HCT116 (cell line): ENCODE results near the gene INF2. TPM values are rescaled to one million over a fixed set of nuclear protein-coding genes. Genes with fewer than 3 reads are reported as not detected.

Source experiments
- ATAC-seq: fragments of 200-7000 bp; cut with Tn5 transposase; 2 replicates; pipeline ENCODE4 v1.9.1; 2020; ENCODE audit warnings: mild to moderate bottlenecking, moderate library complexity
- BruUV-seq: library from RNA; stranded (reverse); fragments of 400-500 nt; replicated peaks from 2 replicates; lab custom pipeline; 2021; lab: Mats Ljungman, UMichigan
- CTCF ChIA-PET: fragments of 300-600 bp; sonication (Branson Sonifier 250); formaldehyde crosslinking; loops from one replicate; lab custom pipeline; 2021; ENCODE audit warnings: antibody characterized with exemption; lab: Charles Lee
- POLR2A ChIA-PET: fragments of 300-600, 350-600 bp; sonication (Branson Sonifier 250); formaldehyde crosslinking; loops from one replicate; lab custom pipeline; 2021; ENCODE audit warnings: antibody characterized with exemption; lab: Charles Lee
- RAD21 ChIA-PET, 2 experiments: fragments of 300-600 bp; sonication (Branson Sonifier 250); formaldehyde crosslinking; loops; one replicate each; lab custom pipeline; 2023; ENCODE audit warnings: low total read pairs in 2 of 2; ENCODE audit not compliant: uncharacterized antibody in 2 of 2, unreplicated experiment in 2 of 2, low non-redundant PET in 1 of 2; lab: Charles Lee
- DNase-seq: peaks from one replicate; pipeline ENCODE4 v3.0.0-alpha.2; 2010; ENCODE audit warnings: low read depth, low spot score
- H2AFZ ChIP-seq: fragments of 200-600 bp; shearing (Covaris generic), sonication (generic); 2 replicates; pipeline ENCODE4 v1.6.1; 2017; ENCODE audit warnings: low read depth, mixed run types, mixed read lengths, antibody characterized with exemption, low read length; ENCODE audit not compliant: poor library complexity, severe bottlenecking
- H3K27ac ChIP-seq: 2 replicates; pipeline ENCODE4 v1.5.1; 2012; ENCODE audit warnings: low read depth, low read length
- H3K27me3 ChIP-seq: fragments of 200-600 bp; sonication (generic); 2 replicates; pipeline ENCODE4 v1.6.1; 2016; ENCODE audit warnings: mixed run types, low read length, mixed read lengths; ENCODE audit not compliant: insufficient read depth
- H3K36me3 ChIP-seq, 2 experiments: fragments of 200-500 bp in 1 of 2; fragments of 200-600 bp in 1 of 2; sonication (Bioruptor generic) in 1 of 2; sonication (generic) in 1 of 2; 2 replicates each; pipeline versions ENCODE4 v1.5.1 to v1.6.1; 2014 to 2016; ENCODE audit warnings: low read length in 2 of 2, inconsistent platforms in 1 of 2, mixed read lengths in 1 of 2, mixed run types in 1 of 2; ENCODE audit not compliant: insufficient read depth in 2 of 2, control insufficient read depth in 1 of 2
- H3K4me1 ChIP-seq, 2 experiments: fragments of 200-600 bp in 1 of 2; sonication (generic) in 1 of 2; 2 replicates each; pipeline versions ENCODE4 v1.5.1 to v1.6.1; 2012 to 2017; ENCODE audit warnings: low read length in 2 of 2, inconsistent platforms in 1 of 2, mild to moderate bottlenecking in 1 of 2, mixed read lengths in 1 of 2, mixed run types in 1 of 2, moderate library complexity in 1 of 2; ENCODE audit not compliant: insufficient read depth in 2 of 2, control insufficient read depth in 1 of 2
- H3K4me2 ChIP-seq: fragments of 200-600 bp; sonication (generic); 2 replicates; pipeline ENCODE4 v1.6.1; 2017; ENCODE audit warnings: mixed run types, low read length, mixed read lengths
- H3K4me3 ChIP-seq, 2 experiments: fragments of 200-600 bp in 1 of 2; sonication (generic) in 1 of 2; replicated peaks in 1 of 2; 2 replicates each; pipeline ENCODE4 v1.5.1; 2011 to 2016; ENCODE audit warnings: low read length in 2 of 2, control low read depth in 1 of 2, low read depth in 1 of 2, mild to moderate bottlenecking in 1 of 2, mixed read lengths in 1 of 2, mixed run types in 1 of 2
- H3K79me2 ChIP-seq: fragments of 200-600 bp; sonication (generic); 2 replicates; pipeline ENCODE4 v1.6.1; 2017; ENCODE audit warnings: mild to moderate bottlenecking, mixed run types, low read length, moderate library complexity, mixed read lengths; ENCODE audit not compliant: insufficient read depth
- H3K9ac ChIP-seq: fragments of 200-600 bp; sonication (generic); 2 replicates; pipeline ENCODE4 v1.6.1; 2016; ENCODE audit warnings: low read length, mixed read lengths
- H3K9me2 ChIP-seq: fragments of 200-600 bp; sonication (generic), shearing (Covaris generic); 2 replicates; pipeline ENCODE4 v1.6.1; 2017; ENCODE audit warnings: mixed run types, mild to moderate bottlenecking, moderate library complexity; ENCODE audit not compliant: insufficient read depth
- H3K9me3 ChIP-seq, 2 experiments: fragments of 200-500 bp in 1 of 2; fragments of 200-600 bp in 1 of 2; sonication (Bioruptor generic) in 1 of 2; sonication (generic) in 1 of 2; 2 replicates each; pipeline ENCODE4 v1.6.1; 2014 to 2017; ENCODE audit warnings: low read length in 2 of 2, mixed read lengths in 2 of 2, inconsistent platforms in 1 of 2, low read depth in 1 of 2, mild to moderate bottlenecking in 1 of 2, mixed run types in 1 of 2, moderate library complexity in 1 of 2; ENCODE audit not compliant: control insufficient read depth in 1 of 2, insufficient read depth in 1 of 2
- H4K20me1 ChIP-seq: fragments of 200-600 bp; sonication (generic), shearing (Covaris generic); 2 replicates; pipeline ENCODE4 v1.6.1; 2017; ENCODE audit warnings: mixed run types, mild to moderate bottlenecking, moderate library complexity; ENCODE audit not compliant: insufficient read depth
- EZH2 ChIP-seq: fragments of 200-600 bp; sonication (generic); IDR thresholded peaks from 2 replicates; pipeline ENCODE4 v1.6.1; 2017; ENCODE audit warnings: antibody characterized with exemption, mixed run types
- JUND ChIP-seq: IDR thresholded peaks from 2 replicates; pipeline ENCODE4 v1.6.1; 2012
- MAX ChIP-seq: IDR thresholded peaks from 2 replicates; pipeline ENCODE4 v1.6.1; 2012
- TCF7L2 ChIP-seq: IDR thresholded peaks from 2 replicates; pipeline ENCODE4 v1.7.0; 2011; ENCODE audit warnings: borderline replicate concordance, inconsistent platforms; ENCODE audit not compliant: insufficient read depth, insufficient read length; ENCODE audit errors: extremely low read depth
- ZBTB33 ChIP-seq: IDR thresholded peaks from 2 replicates; pipeline ENCODE4 v1.6.1; 2011; ENCODE audit warnings: mild to moderate bottlenecking, low read length, moderate library complexity; ENCODE audit not compliant: insufficient replicate concordance; ENCODE audit errors: extremely low read depth
- intact Hi-C: fragments of 100-400 bp; cut with micrococcal nuclease; formaldehyde crosslinking; loops from 2 replicates; pipeline ENCODE4 v1.10.0; 2022
- total RNA-seq: library from RNA; stranded (reverse); gene quantifications from one replicate; pipeline ENCODE4 v1.2.1, GENCODE V29; 2021; ENCODE audit not compliant: unreplicated experiment

INF2 gene
- total RNA-seq, 1 experiment from 2014 or later = 95.8 TPM

DNA sequence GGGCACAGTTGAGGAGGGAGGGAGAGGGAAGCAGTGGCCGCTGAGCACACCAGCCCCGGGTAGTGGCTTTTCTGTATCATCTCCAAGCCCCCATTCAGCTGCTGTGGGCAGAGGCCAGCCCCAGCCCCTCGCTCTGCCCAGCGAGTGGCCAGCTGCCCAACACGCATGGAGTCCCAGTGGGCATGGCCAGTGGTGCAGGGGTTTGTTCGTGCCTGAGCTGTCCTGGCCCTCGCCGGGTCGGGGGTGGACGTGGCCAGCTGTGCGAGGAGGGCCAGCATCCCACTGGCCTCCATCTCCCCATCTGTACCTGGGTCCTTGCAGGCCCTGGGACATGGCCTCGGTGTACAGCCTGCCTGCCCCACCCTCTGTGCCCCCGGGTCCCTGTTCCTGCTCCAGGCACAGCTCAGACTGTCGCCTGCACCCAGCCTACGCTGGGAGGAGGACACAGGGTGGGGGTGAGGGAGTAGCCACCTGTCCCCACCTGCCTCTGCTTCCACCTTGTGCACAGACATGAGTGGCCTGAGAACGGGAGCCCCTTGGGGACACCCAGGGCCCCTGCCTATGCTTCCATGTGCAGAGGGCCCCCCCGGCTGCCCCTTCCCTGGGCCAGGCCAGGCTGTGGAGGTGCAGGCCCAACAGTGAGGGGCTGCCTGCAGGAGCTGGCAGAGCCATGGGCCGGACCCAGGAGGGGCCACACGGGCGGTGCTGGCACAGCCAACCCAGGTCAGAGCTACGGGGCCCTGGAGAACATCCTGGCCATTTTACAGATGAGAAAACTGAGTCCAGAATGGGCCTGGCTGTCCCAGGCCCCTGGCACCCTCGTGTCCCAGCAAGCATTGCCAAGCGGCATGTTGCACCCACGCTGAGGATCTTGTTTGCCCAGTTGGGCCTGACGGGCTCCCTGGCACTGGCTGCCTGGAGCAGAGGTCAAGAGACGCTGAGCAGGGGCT, 4.3 kb downstream of the INF2 start:
- ATAC-seq (no peak), DNase-seq (no peak)
- ChIA-PET POLR2A (no interaction called here), CTCF (no interaction called here), RAD21 (no interaction called here)
- Histone ChIP-seq H3K9ac (no peak overlapping the region), H3K4me2 (no peak overlapping the region), H3K9me2 (no peaks in the 10 kb centered on the region), H3K4me3 (no peak overlapping the region), H3K79me2 (peaks cover 92% of the 10 kb centered on the region), H3K9me3 (no peaks in the 10 kb centered on the region), H3K4me1 (peaks cover 21 to 44% of the 10 kb centered on the region in 2 experiments), H2AFZ (no peak overlapping the region), H3K36me3 (peaks cover 8 to 28% of the 10 kb centered on the region in 2 experiments; a peak in 3 of 4 replicates), H3K27me3 (no peaks in the 10 kb centered on the region), H3K27ac (no peak overlapping the region; the same call in 1 of the 2 replicates), H4K20me1 (no peaks in the 10 kb centered on the region)
- no TSS peak for BruUV-seq
- intact Hi-C loops = no loop called here
- TF ChIP-seq EZH2 (no peak), MAX (no peak), JUND (no peak), TCF7L2 (no peak), ZBTB33 (no peak)
